GM12878 (cell line): ENCODE results near the gene RXYLT1. TPM values are rescaled to one million over a fixed set of nuclear protein-coding genes. Genes with fewer than 3 reads are reported as not detected.

Experiments
- ASH2L ChIP-seq: fragments of 300-600, 200-600 bp; sonication (generic); IDR thresholded peaks from 2 replicates; pipeline ENCODE4 v1.6.1; 2017; ENCODE audit warnings: low read depth, mild to moderate bottlenecking, borderline replicate concordance
- ATF7 ChIP-seq: fragments of 450-650 bp; IDR thresholded peaks from 2 replicates; pipeline ENCODE4 v1.6.1; 2016; ENCODE audit warnings: low read depth, mild to moderate bottlenecking
- CEBPB ChIP-seq, 2 experiments: fragments of 150-350 bp in 1 of 2; IDR thresholded peaks; 2 replicates each; pipeline ENCODE4 v1.6.1; 2012 to 2014; ENCODE audit warnings: low read depth in 2 of 2, low read length in 2 of 2, borderline replicate concordance in 1 of 2, inconsistent platforms in 1 of 2
- ESRRA ChIP-seq: IDR thresholded peaks from 2 replicates; pipeline ENCODE4 v1.6.1; 2012; ENCODE audit warnings: mild to moderate bottlenecking, low read length, improper control_type of control experiment
- EZH2 ChIP-seq: IDR thresholded peaks from 2 replicates; pipeline ENCODE4 v1.6.1; 2012; ENCODE audit warnings: low read depth, mild to moderate bottlenecking, control low read depth, inconsistent platforms, low read length, borderline replicate concordance; ENCODE audit not compliant: control insufficient read depth
- HDGF ChIP-seq: fragments of 450-650 bp; IDR thresholded peaks from 2 replicates; pipeline ENCODE4 v1.6.1; 2016; ENCODE audit warnings: antibody characterized with exemption
- IKZF2 ChIP-seq, 2 experiments: fragments of 450-650 bp; IDR thresholded peaks; 2 replicates each; pipeline ENCODE4 v1.6.1; 2017; ENCODE audit warnings: mild to moderate bottlenecking in 2 of 2, moderate library complexity in 2 of 2
- KLF5 ChIP-seq: fragments of 450-650 bp; IDR thresholded peaks from 2 replicates; pipeline ENCODE4 v1.6.1; 2014; ENCODE audit warnings: mild to moderate bottlenecking; ENCODE audit not compliant: partially characterized antibody
- LARP7 ChIP-seq: fragments of 450-650 bp; IDR thresholded peaks from 2 replicates; pipeline ENCODE4 v1.6.1; 2017; ENCODE audit warnings: mild to moderate bottlenecking
- NR2F1 ChIP-seq: fragments of 450-650 bp; conservative IDR thresholded peaks from 2 replicates; pipeline ENCODE4 v1.6.1; 2017; ENCODE audit warnings: mild to moderate bottlenecking
- PAX5 ChIP-seq: IDR thresholded peaks from 2 replicates; pipeline ENCODE4 v1.6.1; 2011; ENCODE audit warnings: low read depth, low read length, borderline replicate concordance
- PAX8 ChIP-seq: fragments of 450-650 bp; IDR thresholded peaks from 2 replicates; pipeline ENCODE4 v1.6.1; 2017; ENCODE audit warnings: mild to moderate bottlenecking, moderate library complexity
- PML ChIP-seq: IDR thresholded peaks from 2 replicates; pipeline ENCODE4 v1.6.1; 2012; ENCODE audit warnings: low read length, inconsistent platforms
- RELA ChIP-seq: fragments of 450-650 bp; IDR thresholded peaks from 2 replicates; pipeline ENCODE4 v1.8.0; 2014; ENCODE audit warnings: borderline replicate concordance; ENCODE audit not compliant: partially characterized antibody
- RFX5 ChIP-seq: IDR thresholded peaks from 2 replicates; pipeline ENCODE4 v1.6.1; 2011; ENCODE audit warnings: low read depth, low read length, improper control_type of control experiment
- RUNX3 ChIP-seq: IDR thresholded peaks from 2 replicates; pipeline ENCODE4 v1.6.1; 2012; ENCODE audit warnings: low read length, inconsistent platforms
- SREBF1 ChIP-seq: IDR thresholded peaks from 2 replicates; pipeline ENCODE4 v1.6.1; 2012; ENCODE audit warnings: mild to moderate bottlenecking, low read length
- STAT3 ChIP-seq: IDR thresholded peaks from 2 replicates; pipeline ENCODE4 v1.6.1; 2011; ENCODE audit warnings: low read depth, low read length, improper control_type of control experiment
- YBX1 ChIP-seq: fragments of 450-650 bp; IDR thresholded peaks from 2 replicates; pipeline ENCODE4 v1.6.1; 2016; ENCODE audit warnings: antibody characterized with exemption
- ZNF24 ChIP-seq: fragments of 450-650 bp; IDR thresholded peaks from 2 replicates; pipeline ENCODE4 v1.6.1; 2017; ENCODE audit warnings: antibody characterized with exemption, mild to moderate bottlenecking
- ZNF384 ChIP-seq: IDR thresholded peaks from 2 replicates; pipeline ENCODE4 v1.6.1; 2012; ENCODE audit warnings: low read depth, mild to moderate bottlenecking, low read length, improper control_type of control experiment, borderline replicate concordance
- ZSCAN29 ChIP-seq: fragments of 450-650 bp; IDR thresholded peaks from 2 replicates; pipeline ENCODE4 v1.6.1; 2017; ENCODE audit warnings: mild to moderate bottlenecking, moderate library complexity
- polyA plus RNA-seq, 11 experiments: library from polyadenylated mRNA; depleted of rRNA in 4 of 11; unstranded in 6 of 11; stranded (reverse) in 5 of 11; fragments of >200 nt; fragmentation: Nextera tagmentation in 4 of 11; fragmentation: Illumina TruSeq in 1 of 11; extraction: Ambion mirVana in 4 of 11; extraction: Trizol in 1 of 11; gene quantifications; 1 replicate in 1 of 11; 2 replicates in 10 of 11; pipeline versions ENCODE4 v1.2.1 to v1.2.3, GENCODE V29; 2011 to 2016; ENCODE audit warnings: inconsistent platforms in 2 of 11, missing spikeins in 2 of 11, low read depth in 1 of 11
- total RNA-seq, 4 experiments: library from RNA; depleted of rRNA in 3 of 4; stranded (reverse); fragments of >200 nt in 3 of 4; fragmentation: Illumina TruSeq in 1 of 4; extraction: Trizol in 1 of 4; gene quantifications; 2 replicates each; pipeline versions ENCODE4 v1.2.1 to v1.2.3, GENCODE V29; 2013 to 2021
- TF ChIP-seq, protein P1 (sequence below), 3 experiments: IDR thresholded peaks in 2 of 3; conservative IDR thresholded peaks in 1 of 3; 2 replicates each; pipeline ENCODE4 v1.5.1; 2011; ENCODE audit warnings: low read depth in 3 of 3, low read length in 3 of 3, mild to moderate bottlenecking in 3 of 3, control low read depth in 2 of 3, moderate library complexity in 2 of 3, inconsistent platforms in 1 of 3, mixed read lengths in 1 of 3; ENCODE audit not compliant: control insufficient read depth in 2 of 3, insufficient read depth in 1 of 3; ENCODE audit errors: extremely low read depth in 1 of 3
- TF ChIP-seq, protein P2 (sequence below): fragments of 450-650 bp; formaldehyde crosslinking; IDR thresholded peaks from 2 replicates; pipeline ENCODE4 v1.4.0; 2022; ENCODE audit warnings: mild to moderate bottlenecking, moderate library complexity
- TF ChIP-seq, protein P3 (sequence below): fragments of 450-650 bp; IDR thresholded peaks from 2 replicates; pipeline ENCODE4 v1.6.1; 2018; ENCODE audit warnings: mild to moderate bottlenecking, low read depth, moderate library complexity; ENCODE audit not compliant: partially characterized antibody

Gene RXYLT1
- total and polyA plus RNA-seq, 10 of the 15 experiments (the other 5 are each of a cell fraction or from before 2014, with no cell fraction given) = 10.4 to 33.8 (median 21.5) TPM

- TF ChIP-seq ZSCAN29 = 0 out of 2 replicates have a peak, but pooled peaks have one; percentile 51
- TF ChIP-seq YBX1 = no peak
- TF ChIP-seq STAT3 = no peak
- no peak for TF ChIP-seq ATF7
- TF ChIP-seq LARP7 = peak; percentile 89; the same call in 1 of the 2 replicates
- TF ChIP-seq PAX8 = no peak
- peak; percentile 66; the same call in 1 of the 2 replicates for TF ChIP-seq PAX5
- TF ChIP-seq, protein P1, sequence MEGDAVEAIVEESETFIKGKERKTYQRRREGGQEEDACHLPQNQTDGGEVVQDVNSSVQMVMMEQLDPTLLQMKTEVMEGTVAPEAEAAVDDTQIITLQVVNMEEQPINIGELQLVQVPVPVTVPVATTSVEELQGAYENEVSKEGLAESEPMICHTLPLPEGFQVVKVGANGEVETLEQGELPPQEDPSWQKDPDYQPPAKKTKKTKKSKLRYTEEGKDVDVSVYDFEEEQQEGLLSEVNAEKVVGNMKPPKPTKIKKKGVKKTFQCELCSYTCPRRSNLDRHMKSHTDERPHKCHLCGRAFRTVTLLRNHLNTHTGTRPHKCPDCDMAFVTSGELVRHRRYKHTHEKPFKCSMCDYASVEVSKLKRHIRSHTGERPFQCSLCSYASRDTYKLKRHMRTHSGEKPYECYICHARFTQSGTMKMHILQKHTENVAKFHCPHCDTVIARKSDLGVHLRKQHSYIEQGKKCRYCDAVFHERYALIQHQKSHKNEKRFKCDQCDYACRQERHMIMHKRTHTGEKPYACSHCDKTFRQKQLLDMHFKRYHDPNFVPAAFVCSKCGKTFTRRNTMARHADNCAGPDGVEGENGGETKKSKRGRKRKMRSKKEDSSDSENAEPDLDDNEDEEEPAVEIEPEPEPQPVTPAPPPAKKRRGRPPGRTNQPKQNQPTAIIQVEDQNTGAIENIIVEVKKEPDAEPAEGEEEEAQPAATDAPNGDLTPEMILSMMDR (IDR thresholded peaks at IDR 0.05 in 2 of 3, conservative IDR thresholded peaks at IDR 0.05 in 1 of 3; ENCODE audit: control insufficient read depth in 2 of 3, extremely low read depth in 1 of 3, insufficient read depth in 1 of 3, low read depth in 3 of 3, low read length in 3 of 3) = peak; percentile 93 to 98 (median 94)
- TF ChIP-seq, protein P2, sequence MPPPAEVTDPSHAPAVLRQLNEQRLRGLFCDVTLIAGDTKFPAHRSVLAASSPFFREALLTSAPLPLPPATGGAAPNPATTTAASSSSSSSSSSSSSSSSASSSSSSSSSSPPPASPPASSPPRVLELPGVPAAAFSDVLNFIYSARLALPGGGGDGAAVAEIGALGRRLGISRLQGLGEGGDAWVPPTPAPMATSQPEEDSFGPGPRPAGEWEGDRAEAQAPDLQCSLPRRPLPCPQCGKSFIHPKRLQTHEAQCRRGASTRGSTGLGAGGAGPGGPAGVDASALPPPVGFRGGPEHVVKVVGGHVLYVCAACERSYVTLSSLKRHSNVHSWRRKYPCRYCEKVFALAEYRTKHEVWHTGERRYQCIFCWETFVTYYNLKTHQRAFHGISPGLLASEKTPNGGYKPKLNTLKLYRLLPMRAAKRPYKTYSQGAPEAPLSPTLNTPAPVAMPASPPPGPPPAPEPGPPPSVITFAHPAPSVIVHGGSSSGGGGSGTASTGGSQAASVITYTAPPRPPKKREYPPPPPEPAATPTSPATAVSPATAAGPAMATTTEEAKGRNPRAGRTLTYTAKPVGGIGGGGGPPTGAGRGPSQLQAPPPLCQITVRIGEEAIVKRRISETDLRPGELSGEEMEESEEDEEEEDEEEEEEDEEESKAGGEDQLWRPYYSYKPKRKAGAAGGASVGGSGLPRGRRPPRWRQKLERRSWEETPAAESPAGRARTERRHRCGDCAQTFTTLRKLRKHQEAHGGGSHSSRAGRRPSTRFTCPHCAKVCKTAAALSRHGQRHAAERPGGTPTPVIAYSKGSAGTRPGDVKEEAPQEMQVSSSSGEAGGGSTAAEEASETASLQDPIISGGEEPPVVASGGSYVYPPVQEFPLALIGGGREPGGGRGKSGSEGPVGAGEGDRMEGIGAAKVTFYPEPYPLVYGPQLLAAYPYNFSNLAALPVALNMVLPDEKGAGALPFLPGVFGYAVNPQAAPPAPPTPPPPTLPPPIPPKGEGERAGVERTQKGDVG = no peak
- peak; percentile 52; the same call in 1 of the 2 replicates for TF ChIP-seq ZNF24
- TF ChIP-seq PML = no peak
- no peak for TF ChIP-seq SREBF1
- TF ChIP-seq ZNF384 = no peak
- no peak for TF ChIP-seq RFX5
- TF ChIP-seq RELA = no peak
- TF ChIP-seq KLF5 = no peak
- no peak for TF ChIP-seq ASH2L
- TF ChIP-seq IKZF2 (IDR thresholded peaks at IDR 0.05) = no peak
- no peak for TF ChIP-seq HDGF
- TF ChIP-seq RUNX3 = peak; percentile 24
- no peak for TF ChIP-seq EZH2
- TF ChIP-seq CEBPB (IDR thresholded peaks at IDR 0.05; ENCODE audit: borderline replicate concordance in 1 of 2, low read depth in 2 of 2, low read length in 2 of 2) = no peak
- no peak for TF ChIP-seq ESRRA
- TF ChIP-seq NR2F1 = peak; percentile 43
- TF ChIP-seq, protein P3, sequence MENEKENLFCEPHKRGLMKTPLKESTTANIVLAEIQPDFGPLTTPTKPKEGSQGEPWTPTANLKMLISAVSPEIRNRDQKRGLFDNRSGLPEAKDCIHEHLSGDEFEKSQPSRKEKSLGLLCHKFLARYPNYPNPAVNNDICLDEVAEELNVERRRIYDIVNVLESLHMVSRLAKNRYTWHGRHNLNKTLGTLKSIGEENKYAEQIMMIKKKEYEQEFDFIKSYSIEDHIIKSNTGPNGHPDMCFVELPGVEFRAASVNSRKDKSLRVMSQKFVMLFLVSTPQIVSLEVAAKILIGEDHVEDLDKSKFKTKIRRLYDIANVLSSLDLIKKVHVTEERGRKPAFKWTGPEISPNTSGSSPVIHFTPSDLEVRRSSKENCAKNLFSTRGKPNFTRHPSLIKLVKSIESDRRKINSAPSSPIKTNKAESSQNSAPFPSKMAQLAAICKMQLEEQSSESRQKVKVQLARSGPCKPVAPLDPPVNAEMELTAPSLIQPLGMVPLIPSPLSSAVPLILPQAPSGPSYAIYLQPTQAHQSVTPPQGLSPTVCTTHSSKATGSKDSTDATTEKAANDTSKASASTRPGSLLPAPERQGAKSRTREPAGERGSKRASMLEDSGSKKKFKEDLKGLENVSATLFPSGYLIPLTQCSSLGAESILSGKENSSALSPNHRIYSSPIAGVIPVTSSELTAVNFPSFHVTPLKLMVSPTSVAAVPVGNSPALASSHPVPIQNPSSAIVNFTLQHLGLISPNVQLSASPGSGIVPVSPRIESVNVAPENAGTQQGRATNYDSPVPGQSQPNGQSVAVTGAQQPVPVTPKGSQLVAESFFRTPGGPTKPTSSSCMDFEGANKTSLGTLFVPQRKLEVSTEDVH = no peak
These were observed 64.1 kb downstream of the RXYLT1 start (continued) for GRCh38 chr12:63843721-63844390.
